Measurements from ENCODE around the gene SH2D3A.
A peak's percentile ranks its signal among the peaks of the same experiment; 100 is the strongest.
"Not testable (repeated sequence)": the region's sequence is repeated elsewhere in the genome, so short reads cannot be mapped to it uniquely, and the experiment has no call there.

SH2D3A gene

DNA sequence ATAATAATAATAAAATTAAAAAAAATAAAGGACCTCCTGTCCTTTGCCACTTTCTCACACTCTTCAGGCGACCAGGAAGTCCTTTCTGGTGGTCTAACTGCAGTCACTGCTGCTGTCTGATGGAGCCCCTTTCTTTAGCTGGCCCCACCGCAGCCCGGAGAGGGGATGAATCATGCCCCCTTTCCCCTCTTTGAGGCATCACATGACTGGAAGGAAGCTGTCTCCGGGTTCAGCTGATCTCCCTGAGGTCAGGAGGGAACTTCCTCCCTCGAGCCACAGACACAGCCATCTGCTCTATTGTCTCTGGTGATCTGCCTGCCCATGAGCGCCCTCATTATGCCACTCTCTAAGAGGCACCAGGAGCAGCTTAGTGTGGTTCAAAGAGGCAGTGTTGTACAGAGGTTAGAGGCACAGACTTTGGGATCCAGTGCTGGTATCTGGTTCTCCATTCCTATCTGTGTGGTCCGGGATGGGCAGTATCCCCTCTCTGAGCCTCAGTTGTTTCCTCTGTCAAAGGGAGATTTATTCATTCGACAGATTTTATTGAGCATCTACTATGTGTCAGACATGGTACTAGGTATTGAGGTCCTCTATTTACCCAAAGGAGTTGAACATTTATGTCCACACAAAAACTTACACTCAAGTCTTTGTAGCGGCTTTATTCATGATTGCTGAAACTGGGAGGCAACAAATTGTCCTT is 35.3 kb upstream of the SH2D3A start:
- peak; percentile 52 to 71 for DNase-seq
- no peak overlapping the region for H3K27ac ChIP-seq
- peaks cover 0 to 13% of the 10 kb centered on the region in 2 donors for H3K27me3 ChIP-seq
- TF ChIP-seq, protein P1, sequence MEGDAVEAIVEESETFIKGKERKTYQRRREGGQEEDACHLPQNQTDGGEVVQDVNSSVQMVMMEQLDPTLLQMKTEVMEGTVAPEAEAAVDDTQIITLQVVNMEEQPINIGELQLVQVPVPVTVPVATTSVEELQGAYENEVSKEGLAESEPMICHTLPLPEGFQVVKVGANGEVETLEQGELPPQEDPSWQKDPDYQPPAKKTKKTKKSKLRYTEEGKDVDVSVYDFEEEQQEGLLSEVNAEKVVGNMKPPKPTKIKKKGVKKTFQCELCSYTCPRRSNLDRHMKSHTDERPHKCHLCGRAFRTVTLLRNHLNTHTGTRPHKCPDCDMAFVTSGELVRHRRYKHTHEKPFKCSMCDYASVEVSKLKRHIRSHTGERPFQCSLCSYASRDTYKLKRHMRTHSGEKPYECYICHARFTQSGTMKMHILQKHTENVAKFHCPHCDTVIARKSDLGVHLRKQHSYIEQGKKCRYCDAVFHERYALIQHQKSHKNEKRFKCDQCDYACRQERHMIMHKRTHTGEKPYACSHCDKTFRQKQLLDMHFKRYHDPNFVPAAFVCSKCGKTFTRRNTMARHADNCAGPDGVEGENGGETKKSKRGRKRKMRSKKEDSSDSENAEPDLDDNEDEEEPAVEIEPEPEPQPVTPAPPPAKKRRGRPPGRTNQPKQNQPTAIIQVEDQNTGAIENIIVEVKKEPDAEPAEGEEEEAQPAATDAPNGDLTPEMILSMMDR (IDR thresholded peaks at IDR 0.05), result no peak
- no peak overlapping the region for H3K4me3 ChIP-seq
- no peaks in the 10 kb centered on the region for H3K36me3 ChIP-seq
- H3K4me1 ChIP-seq, result peaks cover 0 to 17% (median 5%) of the 10 kb centered on the region in 4 donors
- no peaks in the 10 kb centered on the region for H3K9me3 ChIP-seq
- intact Hi-C loops (cut with DNase I; ENCODE audit: low total_unique reads), result no loop called here

DNA sequence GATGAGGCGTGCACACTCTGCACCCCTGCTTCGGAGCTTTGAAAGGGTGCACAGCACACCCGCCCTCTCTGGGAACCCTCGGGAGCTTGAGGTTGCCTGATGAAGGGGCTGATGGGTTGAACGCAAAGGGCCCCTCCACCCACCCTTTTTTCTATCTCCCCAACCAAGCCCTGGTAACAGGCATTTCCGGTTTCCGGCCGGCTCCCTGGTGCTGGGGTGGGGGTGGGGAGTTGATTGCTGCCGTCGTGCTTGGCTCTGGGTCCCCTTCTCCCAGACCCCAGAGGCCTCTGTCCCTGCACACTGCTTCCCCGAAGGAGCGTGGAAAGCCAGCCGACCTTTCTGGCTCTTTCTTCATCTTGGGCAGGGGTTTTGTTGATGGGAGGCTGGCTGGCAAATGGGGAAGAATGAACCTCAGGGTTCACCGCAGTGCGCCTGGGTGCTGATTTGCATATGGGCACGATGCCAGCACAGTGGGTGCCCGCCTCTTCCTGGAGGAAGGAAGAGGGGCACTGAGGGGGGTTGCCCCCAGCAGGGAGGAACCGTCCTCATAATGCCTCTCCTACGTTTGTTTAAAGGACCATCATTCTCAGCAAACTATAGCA is 34.4 kb upstream of the SH2D3A start:
- intact Hi-C loops (cut with DNase I; ENCODE audit: low total_unique reads), result no loop called here
- peak; percentile 66 to 82 for DNase-seq
- peaks cover 0 to 9% of the 10 kb centered on the region in 2 donors for H3K27me3 ChIP-seq

GRCh38 chr19:6800991-6801484 is 33.8 kb upstream of the SH2D3A start:
- Histone ChIP-seq H3K36me3 (no peaks in the 10 kb centered on the region), H3K27ac (no peak overlapping the region), H3K27me3 (peaks cover 0 to 13% of the 10 kb centered on the region in 2 donors), H3K4me1 (peaks cover 0 to 17% (median 5%) of the 10 kb centered on the region in 4 donors), H3K9me3 (no peaks in the 10 kb centered on the region), H3K4me3 (peak overlapping the region; percentile 25)
- TF ChIP-seq, protein P1 (IDR thresholded peaks at IDR 0.05), result no peak
- intact Hi-C loops (cut with DNase I; ENCODE audit: low total_unique reads), result no loop called here
- no peak for DNase-seq

More for the DNA sequence above, 34.4 kb upstream of the SH2D3A start:
- no peak overlapping the region for H3K27ac ChIP-seq
- TF ChIP-seq, protein P1 (IDR thresholded peaks at IDR 0.05), result no peak
- H3K36me3 ChIP-seq, result no peaks in the 10 kb centered on the region
- H3K4me3 ChIP-seq, result peak overlapping the region; percentile 25
- peaks cover 0 to 17% (median 5%) of the 10 kb centered on the region in 4 donors for H3K4me1 ChIP-seq
- H3K9me3 ChIP-seq, result no peaks in the 10 kb centered on the region

- H3K27ac ChIP-seq, result not testable (repeated sequence)
Measured at GRCh38 chr19:6800160-6800790, 33.0 kb upstream of the SH2D3A start.

GRCh38 chr19:6797646-6798045 is 30.4 kb upstream of the SH2D3A start:
- Histone ChIP-seq H3K27ac (no peak overlapping the region), H3K9me3 (peaks cover 0 to 5% (median 0%) of the 10 kb centered on the region in 3 donors), H3K4me1 (peaks cover 0 to 17% (median 5%) of the 10 kb centered on the region in 4 donors), H3K4me3 (no peak overlapping the region), H3K27me3 (peaks cover 0 to 10% of the 10 kb centered on the region in 2 donors), H3K36me3 (no peaks in the 10 kb centered on the region)
- intact Hi-C loops (cut with DNase I; ENCODE audit: low total_unique reads), result no loop called here
- no peak for DNase-seq
- TF ChIP-seq, protein P1 (IDR thresholded peaks at IDR 0.05), result no peak

More at GRCh38 chr19:6800160-6800790, 33.0 kb upstream of the SH2D3A start:
- DNase-seq; intact Hi-C loops (cut with DNase I; ENCODE audit: low total_unique reads); H3K4me3 ChIP-seq; H3K27me3 ChIP-seq; H3K9me3 ChIP-seq; H3K36me3 ChIP-seq: not testable (repeated sequence)
- H3K4me1 ChIP-seq, result peaks cover 0 to 17% (median 5%) of the 10 kb centered on the region in 4 donors
